ENCODE results near the gene IFNAR1.

The IFNAR1 gene

GRCh38 chr21:33300701-33301631 is 23.8 kb upstream of the IFNAR1 start:
- no peaks in the 10 kb centered on the region for H3K27me3 ChIP-seq
- intact Hi-C loops (cut with DNase I; ENCODE audit: low total_unique reads): no loop called here
- no peak overlapping the region for H3K27ac ChIP-seq
- no peaks in the 10 kb centered on the region for H3K9me3 ChIP-seq
- no peaks in the 10 kb centered on the region for H3K4me1 ChIP-seq
- peaks cover 8 to 11% (median 8%) of the 10 kb centered on the region in 3 donors for H3K36me3 ChIP-seq
- TF ChIP-seq CTCF (IDR thresholded peaks at IDR 0.05): no peak
- no peak overlapping the region for H3K4me3 ChIP-seq
- DNase-seq: no peak

- intact Hi-C loops (cut with DNase I; ENCODE audit: low total_unique reads): no loop called here
- H3K36me3 ChIP-seq: peaks cover 1 to 4% (median 4%) of the 10 kb centered on the region in 3 donors
- no peak for TF ChIP-seq CTCF (IDR thresholded peaks at IDR 0.05)
- no peaks in the 10 kb centered on the region for H3K4me1 ChIP-seq
- no peak for DNase-seq
- no peak overlapping the region for H3K27ac ChIP-seq
- no peak overlapping the region for H3K4me3 ChIP-seq
- no peaks in the 10 kb centered on the region for H3K27me3 ChIP-seq
- H3K9me3 ChIP-seq: no peaks in the 10 kb centered on the region
Observed at GRCh38 chr21:33301632-33302002, 23.2 kb upstream of the IFNAR1 start.

- intact Hi-C loops (cut with DNase I; ENCODE audit: low total_unique reads): no loop called here
- Histone ChIP-seq H3K4me3 (no peak overlapping the region), H3K9me3 (no peaks in the 10 kb centered on the region), H3K36me3 (no peaks in the 10 kb centered on the region), H3K4me1 (no peaks in the 10 kb centered on the region), H3K27me3 (no peaks in the 10 kb centered on the region), H3K27ac (no peak overlapping the region)
- peak in 1 of 2 donors; percentile 17 for DNase-seq
- TF ChIP-seq CTCF (IDR thresholded peaks at IDR 0.05): no peak
Observed at GRCh38 chr21:33302055-33302454, 22.7 kb upstream of the IFNAR1 start.

GRCh38 chr21:33302796-33303195 is 22.0 kb upstream of the IFNAR1 start:
- Histone ChIP-seq H3K27ac (no peak overlapping the region), H3K4me1 (no peaks in the 10 kb centered on the region), H3K4me3 (no peak overlapping the region), H3K27me3 (no peaks in the 10 kb centered on the region), H3K9me3 (no peaks in the 10 kb centered on the region), H3K36me3 (no peaks in the 10 kb centered on the region)
- no peak for TF ChIP-seq CTCF (IDR thresholded peaks at IDR 0.05)
- intact Hi-C loops (cut with DNase I; ENCODE audit: low total_unique reads): no loop called here
- DNase-seq: peak in 1 of 2 donors; percentile 34

GRCh38 chr21:33305344-33305671 is 19.5 kb upstream of the IFNAR1 start:
- Histone ChIP-seq H3K4me1 (no peaks in the 10 kb centered on the region), H3K27ac (no peak overlapping the region), H3K4me3 (no peak overlapping the region), H3K36me3 (no peaks in the 10 kb centered on the region), H3K27me3 (no peaks in the 10 kb centered on the region), H3K9me3 (no peaks in the 10 kb centered on the region)
- intact Hi-C loops (cut with DNase I; ENCODE audit: low total_unique reads): no loop called here
- TF ChIP-seq CTCF (IDR thresholded peaks at IDR 0.05): no peak
- peak in 1 of 2 donors; percentile 19 for DNase-seq

Measured in tibial artery (tissue), 4 donors.